Adrenal gland (tissue), 12 donors: ENCODE data around the gene CPNE9. TPM values are rescaled to one million over a fixed set of nuclear protein-coding genes. Genes with fewer than 3 reads are reported as not detected.

ENCODE experiments used
- DNase-seq, 7 donors: peaks; one replicate each; pipeline ENCODE4 v3.0.0-alpha.2; 2019 to 2020
- H3K27ac ChIP-seq, 5 donors: fragments of 200-600 bp; sonication (generic) in 4 of 5; 1 replicate in 3 of 5; 2 replicates in 2 of 5; pipeline versions ENCODE4 v1.5.1 to v1.8.0; 2016 to 2020; ENCODE audit warnings: mild to moderate bottlenecking in 1 of 5
- H3K27me3 ChIP-seq: fragments of 200-600 bp; 2 replicates; pipeline ENCODE4 v1.8.0; 2021
- H3K36me3 ChIP-seq, 2 donors: fragments of 200-600 bp; replicated peaks in 1 of 2; 1 replicate in 1 of 2; 2 replicates in 1 of 2; pipeline versions ENCODE4 v1.5.1 to v1.8.0; 2018 to 2022
- H3K4me1 ChIP-seq, 2 donors: fragments of 200-600 bp; replicated peaks in 1 of 2; 1 replicate in 1 of 2; 2 replicates in 1 of 2; pipeline versions ENCODE4 v1.5.1 to v1.8.0; 2018 to 2021
- H3K4me3 ChIP-seq, 4 donors: fragments of 200-600 bp; sonication (generic) in 3 of 4; one replicate each; pipeline ENCODE4 v1.5.1; 2016 to 2018
- H3K9me3 ChIP-seq, 3 donors: fragments of 200-600 bp; sonication (generic) in 1 of 3; replicated peaks in 1 of 3; 1 replicate in 2 of 3; 2 replicates in 1 of 3; pipeline versions ENCODE4 v1.5.1 to v1.8.0; 2016 to 2021
- CTCF ChIP-seq, 6 experiments: fragments of 450-650 bp in 4 of 6; fragments of 200-600 bp in 2 of 6; sonication (generic) in 1 of 6; IDR thresholded peaks; 1 replicate in 5 of 6; 2 replicates in 1 of 6; pipeline versions ENCODE4 v1.5.1 to v1.8.0; 2016 to 2021; ENCODE audit warnings: antibody characterized with exemption in 6 of 6, mild to moderate bottlenecking in 2 of 6, moderate library complexity in 1 of 6
- POLR2A ChIP-seq, 2 donors: fragments of 450-650 bp; IDR thresholded peaks; one replicate each; pipeline ENCODE4 v1.6.1; 2017; ENCODE audit warnings: antibody characterized with exemption in 2 of 2, mild to moderate bottlenecking in 2 of 2, moderate library complexity in 1 of 2
- WGBS, 4 donors: extraction: QIAGEN DNeasy Blood & Tissue Kit in 2 of 4; methylation state at CpG; one replicate each; pipeline versions ENCODE4 v1.1.5 to v1.1.7; 2013 to 2017; 5-methylcytosine and 5-hydroxymethylcytosine counted together
- intact Hi-C, 2 donors: fragments of 100-400 bp; cut with DNase I; formaldehyde crosslinking; loops; one replicate each; pipeline versions ENCODE4 v1.14.1 to v1.15.0; 2022 to 2023
- polyA plus RNA-seq, 3 donors: library from polyadenylated mRNA; stranded (reverse); fragments of 200-250 nt in 2 of 3; fragments of 350-450 nt in 1 of 3; fragmentation: Illumina TruSeq in 1 of 3; extraction: RNeasy Lipid Tissue Mini Kit (QIAGEN cat#74804) in 1 of 3; gene quantifications; one replicate each; pipeline ENCODE4 v1.2.3, GENCODE V29; 2013 to 2014
- total RNA-seq, 9 donors: library from RNA; depleted of rRNA in 4 of 9; stranded (reverse); fragments of >200 nt in 4 of 9; fragments of 120-200 nt in 1 of 9; fragmentation: NEBNext Ultra II Directional in 1 of 9; extraction: Animal tissue kit (Norgen Biotek cat#: 25700) in 1 of 9; gene quantifications; one replicate each; pipeline versions ENCODE4 v1.1.0 to v1.2.4, GENCODE V29; 2013 to 2023
- donor health status: healthy with polysubstance abuse.
- donor health status: Bipolar disorder and iron deficiency.
- donor health status: DM: yes; HTN: yes; CAD: no.
- donor health status: DM: no; HTN: no; CAD: no.
- donor health status: DM: no; HTN: no; CAD: no.
- donor health status: DM: yes; HTN: yes; CAD: no.

Gene CPNE9
- total and polyA plus RNA-seq, 12 donors = 0.11 to 9.2 (median 1.5) TPM; not detected in 1

- Histone ChIP-seq H3K27me3 (no peaks in the 10 kb centered on the region), H3K9me3 (no peaks in the 10 kb centered on the region), H3K4me1 (no peaks in the 10 kb centered on the region), H3K4me3 (no peak overlapping the region), H3K36me3 (peaks cover 0 to 93% of the 10 kb centered on the region in 2 donors), H3K27ac (no peak overlapping the region)
- TF ChIP-seq POLR2A (IDR thresholded peaks at IDR 0.05) = no peak
- no peak for TF ChIP-seq CTCF (IDR thresholded peaks at IDR 0.05)
- DNase-seq = no peak
- intact Hi-C loops = no loop called here
- WGBS, 4 donors = 86 to 98% (median 93%) methylated on average over 2 of the region's 2 CpGs
These were observed 12.0 kb upstream of the CPNE9 start for GRCh38 chr3:9691636-9692035.

GRCh38 chr3:9692416-9692815, 11.2 kb upstream of the CPNE9 start:
- intact Hi-C loops = no loop called here
- TF ChIP-seq POLR2A (IDR thresholded peaks at IDR 0.05) = no peak
- Histone ChIP-seq H3K36me3 (peaks cover 0 to 85% of the 10 kb centered on the region in 2 donors), H3K4me3 (no peak overlapping the region), H3K4me1 (no peaks in the 10 kb centered on the region), H3K27me3 (no peaks in the 10 kb centered on the region), H3K9me3 (no peaks in the 10 kb centered on the region), H3K27ac (no peak overlapping the region)
- no peak for DNase-seq
- WGBS, 4 donors = 87 to 96% (median 94%) methylated on average over 2 to 5 of the region's 5 CpGs

DNA sequence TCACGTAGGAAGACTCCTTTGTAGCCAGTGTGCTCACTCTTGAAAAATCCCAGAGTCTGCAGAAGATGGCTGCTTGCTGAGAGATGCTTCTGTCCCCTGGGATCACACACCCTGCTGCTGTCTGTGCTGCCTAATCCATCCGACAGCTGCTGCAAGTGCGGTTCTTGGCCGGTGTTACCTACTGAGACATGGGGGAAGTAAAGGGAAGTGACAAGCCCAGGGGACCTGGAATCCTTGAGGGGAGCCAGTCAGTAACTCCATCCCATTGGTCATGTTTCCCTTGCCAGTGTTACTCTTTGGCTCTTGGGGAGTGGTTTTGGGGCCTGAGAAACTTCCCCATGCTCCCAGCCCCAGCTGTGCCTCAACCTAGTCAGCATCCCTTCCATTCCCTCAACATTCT, 8.3 kb upstream of the CPNE9 start:
- no peak overlapping the region for H3K27ac ChIP-seq
- WGBS, 4 donors = 92 to 100% (median 98%) methylated on average over 2 to 4 of the region's 4 CpGs
- DNase-seq = no peak
- H3K9me3 ChIP-seq = no peaks in the 10 kb centered on the region
- intact Hi-C loops = no loop called here
- no peaks in the 10 kb centered on the region for H3K4me1 ChIP-seq
- peaks cover 0 to 67% of the 10 kb centered on the region in 2 donors for H3K36me3 ChIP-seq
- TF ChIP-seq POLR2A (IDR thresholded peaks at IDR 0.05) (no peak), CTCF (IDR thresholded peaks at IDR 0.05) (no peak)
- no peaks in the 10 kb centered on the region for H3K27me3 ChIP-seq
- no peak overlapping the region for H3K4me3 ChIP-seq

GRCh38 chr3:9695746-9696145, 7.9 kb upstream of the CPNE9 start:
- Histone ChIP-seq H3K9me3 (no peaks in the 10 kb centered on the region), H3K27ac (no peak overlapping the region), H3K27me3 (no peaks in the 10 kb centered on the region), H3K36me3 (peaks cover 0 to 63% of the 10 kb centered on the region in 2 donors), H3K4me3 (no peak overlapping the region), H3K4me1 (no peaks in the 10 kb centered on the region)
- intact Hi-C loops = no loop called here
- no peak for DNase-seq
- TF ChIP-seq CTCF (IDR thresholded peaks at IDR 0.05) (no peak), POLR2A (IDR thresholded peaks at IDR 0.05) (no peak)
- 85 to 92% (median 89%) methylated on average over 5 to 7 of the region's 7 CpGs for WGBS, 4 donors

DNA sequence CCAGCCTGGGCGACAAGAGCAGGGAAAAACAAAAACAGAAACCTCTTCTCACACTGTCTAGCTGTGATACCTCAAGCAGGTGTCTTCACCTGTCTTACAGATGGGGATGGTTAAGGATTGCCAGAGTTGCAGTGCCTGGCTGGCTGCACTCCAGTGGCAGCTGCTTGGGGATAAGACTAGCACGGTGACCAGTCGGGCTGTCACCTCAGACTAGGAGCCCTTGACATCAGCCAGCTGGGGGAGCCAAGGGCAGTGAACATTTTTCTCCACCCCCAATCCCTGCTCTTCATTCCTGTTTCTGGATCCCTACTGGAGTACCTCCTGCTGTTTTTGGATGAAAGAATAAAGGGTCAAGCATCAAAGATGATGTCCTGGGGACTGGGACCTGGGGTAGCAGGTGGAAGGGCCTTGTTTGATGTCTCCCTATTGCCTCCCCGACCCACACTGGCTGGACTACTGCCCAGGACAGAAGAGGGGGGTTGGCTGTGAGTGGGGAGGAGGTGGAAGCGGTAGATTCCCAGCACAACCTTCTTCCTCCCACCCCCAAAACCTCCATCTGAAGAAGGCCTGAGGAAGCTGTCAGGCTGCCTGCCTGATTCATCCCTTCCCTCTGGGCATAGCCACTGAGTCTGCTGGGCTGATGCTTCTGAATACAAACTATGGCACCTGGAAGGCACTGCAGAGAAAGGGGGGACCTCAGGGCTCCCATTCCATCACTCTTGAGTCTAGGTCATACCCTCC, 7.0 kb upstream of the CPNE9 start:
- TF ChIP-seq CTCF (IDR thresholded peaks at IDR 0.05) (no peak), POLR2A (IDR thresholded peaks at IDR 0.05) (no peak)
- peaks cover 0 to 55% of the 10 kb centered on the region in 2 donors for H3K36me3 ChIP-seq
- H3K4me3 ChIP-seq = no peak overlapping the region
- 47 to 58% (median 54%) methylated on average over 4 to 5 of the region's 5 CpGs for WGBS, 4 donors
- H3K27ac ChIP-seq = peak overlapping the region in 1 of 5 donors; percentile 22
- no peaks in the 10 kb centered on the region for H3K9me3 ChIP-seq
- intact Hi-C loops = no loop called here
- H3K27me3 ChIP-seq = no peaks in the 10 kb centered on the region
- peak in 1 of 7 donors; percentile 48 for DNase-seq
- no peaks in the 10 kb centered on the region for H3K4me1 ChIP-seq
